HG02642 (cell line): Measurements from ENCODE around the gene UVRAG.
"Not testable (repeated sequence)": the region's sequence is repeated elsewhere in the genome, so short reads cannot be mapped to it uniquely, and the experiment has no call there.

Experiments
- ATAC-seq: cut with Tn5 transposase; IDR thresholded peaks from one replicate; pipeline ENCODE4 v1.9.1; 2021; ENCODE audit warnings: mild to moderate bottlenecking; ENCODE audit not compliant: unreplicated experiment, poor library complexity

The UVRAG gene

GRCh38 chr11:75910426-75911145 lies 95.6 kb downstream of the UVRAG start:
- ATAC-seq: no peak

GRCh38 chr11:75911459-75911858 lies 96.4 kb downstream of the UVRAG start:
- no peak for ATAC-seq

GRCh38 chr11:75913984-75914383 lies 99.0 kb downstream of the UVRAG start:
- no peak for ATAC-seq

- no peak for ATAC-seq
Observed at GRCh38 chr11:75916882-75917281, 101.9 kb downstream of the UVRAG start.

GRCh38 chr11:75918331-75918730 lies 103.3 kb downstream of the UVRAG start:
- no peak for ATAC-seq

GRCh38 chr11:75919525-75919924 lies 104.5 kb downstream of the UVRAG start:
- ATAC-seq: no peak

GRCh38 chr11:75920848-75921247 lies 105.8 kb downstream of the UVRAG start:
- ATAC-seq: no peak

- ATAC-seq: no peak
Observed at GRCh38 chr11:75921808-75922207, 106.8 kb downstream of the UVRAG start.

- ATAC-seq: no peak
Observed at GRCh38 chr11:75924966-75925784, 110.2 kb downstream of the UVRAG start.

- no peak for ATAC-seq
Observed at GRCh38 chr11:75925785-75926164, 110.8 kb downstream of the UVRAG start.

- ATAC-seq: no peak
Observed at GRCh38 chr11:75929706-75930105, 114.7 kb downstream of the UVRAG start.

GRCh38 chr11:75930534-75930933 lies 115.5 kb downstream of the UVRAG start:
- ATAC-seq: no peak

GRCh38 chr11:75931124-75931523 lies 116.1 kb downstream of the UVRAG start:
- no peak for ATAC-seq

- not testable (repeated sequence) for ATAC-seq
Observed at GRCh38 chr11:75933736-75934135, 118.7 kb downstream of the UVRAG start.

- ATAC-seq: no peak
Observed at GRCh38 chr11:75934851-75935250, 119.8 kb downstream of the UVRAG start.

GRCh38 chr11:75938543-75938942 lies 123.5 kb downstream of the UVRAG start:
- no peak for ATAC-seq

GRCh38 chr11:75939516-75939915 lies 124.5 kb downstream of the UVRAG start:
- ATAC-seq: no peak

- no peak for ATAC-seq
Observed at GRCh38 chr11:75939992-75940391, 125.0 kb downstream of the UVRAG start.

- no peak for ATAC-seq
Observed at GRCh38 chr11:75940911-75941310, 125.9 kb downstream of the UVRAG start.

- no peak for ATAC-seq
Observed at GRCh38 chr11:75944515-75944914, 129.5 kb downstream of the UVRAG start.

- ATAC-seq: no peak
Observed at GRCh38 chr11:75945446-75945845, 130.4 kb downstream of the UVRAG start.

- no peak for ATAC-seq
Observed at GRCh38 chr11:75945947-75946346, 130.9 kb downstream of the UVRAG start.
